Adrenal gland (tissue), 12 donors: ENCODE measurements around the gene ASPDH. TPM values are rescaled to one million over a fixed set of nuclear protein-coding genes. Genes with fewer than 3 reads are reported as not detected.

Experiments used
- DNase-seq, 7 donors: peaks; one replicate each; pipeline ENCODE4 v3.0.0-alpha.2; 2019 to 2020
- H3K27ac ChIP-seq, 5 donors: fragments of 200-600 bp; sonication (generic) in 4 of 5; 1 replicate in 3 of 5; 2 replicates in 2 of 5; pipeline versions ENCODE4 v1.5.1 to v1.8.0; 2016 to 2020; ENCODE audit warnings: mild to moderate bottlenecking in 1 of 5
- H3K27me3 ChIP-seq: fragments of 200-600 bp; 2 replicates; pipeline ENCODE4 v1.8.0; 2021
- H3K36me3 ChIP-seq, 2 donors: fragments of 200-600 bp; replicated peaks in 1 of 2; 1 replicate in 1 of 2; 2 replicates in 1 of 2; pipeline versions ENCODE4 v1.5.1 to v1.8.0; 2018 to 2022
- H3K4me1 ChIP-seq, 2 donors: fragments of 200-600 bp; replicated peaks in 1 of 2; 1 replicate in 1 of 2; 2 replicates in 1 of 2; pipeline versions ENCODE4 v1.5.1 to v1.8.0; 2018 to 2021
- H3K4me3 ChIP-seq, 4 donors: fragments of 200-600 bp; sonication (generic) in 3 of 4; one replicate each; pipeline ENCODE4 v1.5.1; 2016 to 2018
- H3K9me3 ChIP-seq, 3 donors: fragments of 200-600 bp; sonication (generic) in 1 of 3; replicated peaks in 1 of 3; 1 replicate in 2 of 3; 2 replicates in 1 of 3; pipeline versions ENCODE4 v1.5.1 to v1.8.0; 2016 to 2021
- CTCF ChIP-seq, 6 experiments: fragments of 450-650 bp in 4 of 6; fragments of 200-600 bp in 2 of 6; sonication (generic) in 1 of 6; IDR thresholded peaks; 1 replicate in 5 of 6; 2 replicates in 1 of 6; pipeline versions ENCODE4 v1.5.1 to v1.8.0; 2016 to 2021; ENCODE audit warnings: antibody characterized with exemption in 6 of 6, mild to moderate bottlenecking in 2 of 6, moderate library complexity in 1 of 6
- WGBS, 4 donors: extraction: QIAGEN DNeasy Blood & Tissue Kit in 2 of 4; methylation state at CpG; one replicate each; pipeline versions ENCODE4 v1.1.5 to v1.1.7; 2013 to 2017; 5-methylcytosine and 5-hydroxymethylcytosine counted together
- intact Hi-C, 2 donors: fragments of 100-400 bp; cut with DNase I; formaldehyde crosslinking; loops; one replicate each; pipeline versions ENCODE4 v1.14.1 to v1.15.0; 2022 to 2023
- polyA plus RNA-seq, 3 donors: library from polyadenylated mRNA; stranded (reverse); fragments of 200-250 nt in 2 of 3; fragments of 350-450 nt in 1 of 3; fragmentation: Illumina TruSeq in 1 of 3; extraction: RNeasy Lipid Tissue Mini Kit (QIAGEN cat#74804) in 1 of 3; gene quantifications; one replicate each; pipeline ENCODE4 v1.2.3, GENCODE V29; 2013 to 2014
- total RNA-seq, 9 donors: library from RNA; depleted of rRNA in 4 of 9; stranded (reverse); fragments of >200 nt in 4 of 9; fragments of 120-200 nt in 1 of 9; fragmentation: NEBNext Ultra II Directional in 1 of 9; extraction: Animal tissue kit (Norgen Biotek cat#: 25700) in 1 of 9; gene quantifications; one replicate each; pipeline versions ENCODE4 v1.1.0 to v1.2.4, GENCODE V29; 2013 to 2023
- donor health status: healthy with polysubstance abuse.
- donor health status: Bipolar disorder and iron deficiency.
- donor health status: DM: yes; HTN: yes; CAD: no.
- donor health status: DM: no; HTN: no; CAD: no.
- donor health status: DM: no; HTN: no; CAD: no.
- donor health status: DM: yes; HTN: yes; CAD: no.

Gene ASPDH
- total and polyA plus RNA-seq, 12 donors: 0.38 to 30.5 (median 1.7) TPM; not detected in 4

- intact Hi-C loops: loop anchor here (5.0 kb wide), 1 partner anchor 96 kb away; the partner anchor contains the start of gene NAPSA (in 2 of the 2)
- Histone ChIP-seq H3K36me3 (no peaks in the 10 kb centered on the region), H3K27me3 (peaks cover 10% of the 10 kb centered on the region), H3K27ac (no peak overlapping the region), H3K9me3 (no peaks in the 10 kb centered on the region), H3K4me3 (no peak overlapping the region), H3K4me1 (no peaks in the 10 kb centered on the region)
- TF ChIP-seq CTCF (IDR thresholded peaks at IDR 0.05): no peak
- 70 to 74% (median 72%) methylated on average over 7 of the region's 7 CpGs for WGBS, 4 donors
- DNase-seq: no peak
Measured at GRCh38 chr19:50462970-50463369, 50.7 kb downstream of the ASPDH start.

Other genes starting within 250 kb of the ASPDH start
- 1 to 10 TPM in 6 of 9 donors, under 1 TPM in 3; 0.17 to 3.0 (median 1.5) TPM for gene KCNC3, start 184.5 kb downstream of the ASPDH start, total RNA-seq
- gene KCNC3, start 184.5 kb downstream of the ASPDH start, polyA plus RNA-seq: 1 to 10 TPM in 1 of 3 donors, under 1 TPM in 2; 0.79 to 7.3 (median 0.88) TPM
- 1 to 10 TPM in 2 of 9 donors, under 1 TPM in 5, not detected in 2; 0.14 to 4.5 (median 0.67) TPM for gene NAPSA, start 148.3 kb downstream of the ASPDH start, total RNA-seq
- 1 to 10 TPM in 1 of 3 donors, under 1 TPM in 1, not detected in 1; 0.61 to 1.4 TPM for gene NAPSA, start 148.3 kb downstream of the ASPDH start, polyA plus RNA-seq
- gene NR1H2, start 137.5 kb downstream of the ASPDH start, total RNA-seq: 100 to 1,000 TPM in 4 of 9 donors, 10 to 100 TPM in 5; 43.7 to 148 (median 97.0) TPM
- gene NR1H2, start 137.5 kb downstream of the ASPDH start, polyA plus RNA-seq: 100 to 1,000 TPM in 2 of 3 donors, 10 to 100 TPM in 1; 16.5 to 144 (median 102) TPM
- gene POLD1, start 129.6 kb downstream of the ASPDH start, total RNA-seq: 10 to 100 TPM in 8 of 9 donors, 1 to 10 TPM in 1; 8.4 to 59.0 (median 15.7) TPM
- 10 to 100 TPM in 2 of 3 donors, 1 to 10 TPM in 1; 1.9 to 93.9 (median 40.1) TPM for gene POLD1, start 129.6 kb downstream of the ASPDH start, polyA plus RNA-seq
- gene SPIB, start 95.0 kb downstream of the ASPDH start, total RNA-seq: under 1 TPM in 3 of 9 donors, not detected in 6; 0.06 to 0.29 (median 0.19) TPM
- gene SPIB, start 95.0 kb downstream of the ASPDH start, polyA plus RNA-seq: under 1 TPM in 1 of 3 donors, not detected in 2; 0.03 TPM
- 1 to 10 TPM in 1 of 9 donors, not detected in 8; 1.6 TPM for gene MYBPC2, start 81.0 kb downstream of the ASPDH start, total RNA-seq
- under 1 TPM in 1 of 3 donors, not detected in 2; 0.03 TPM for gene MYBPC2, start 81.0 kb downstream of the ASPDH start, polyA plus RNA-seq
- gene EMC10, start 37.4 kb downstream of the ASPDH start, total RNA-seq: 100 to 1,000 TPM; 113 to 216 (median 130) TPM
- gene EMC10, start 37.4 kb downstream of the ASPDH start, polyA plus RNA-seq: 100 to 1,000 TPM in 2 of 3 donors, 10 to 100 TPM in 1; 39.4 to 123 (median 113) TPM
- gene GARIN5A, start 37.1 kb downstream of the ASPDH start, total RNA-seq: 10 to 100 TPM in 1 of 9 donors, 1 to 10 TPM in 6, under 1 TPM in 1, not detected in 1; 0.54 to 26.3 (median 1.8) TPM
- 1 to 10 TPM in 2 of 3 donors, under 1 TPM in 1; 0.88 to 2.2 (median 2.0) TPM for gene GARIN5A, start 37.1 kb downstream of the ASPDH start, polyA plus RNA-seq
- gene JOSD2, start 2.7 kb downstream of the ASPDH start, total RNA-seq: 10 to 100 TPM; 23.2 to 70.9 (median 32.3) TPM
- gene JOSD2, start 2.7 kb downstream of the ASPDH start, polyA plus RNA-seq: 10 to 100 TPM in 2 of 3 donors, 1 to 10 TPM in 1; 1.2 to 66.4 (median 59.9) TPM
- 1 to 10 TPM in 5 of 9 donors, under 1 TPM in 4; 0.07 to 8.8 (median 1.1) TPM for gene LRRC4B, start 54.5 kb upstream of the ASPDH start, total RNA-seq
- gene LRRC4B, start 54.5 kb upstream of the ASPDH start, polyA plus RNA-seq: 10 to 100 TPM in 1 of 3 donors, 1 to 10 TPM in 1, under 1 TPM in 1; 0.44 to 24.1 (median 4.9) TPM
- 1 to 10 TPM in 3 of 9 donors, under 1 TPM in 5, not detected in 1; 0.27 to 3.4 (median 0.70) TPM for gene SYT3, start 126.0 kb upstream of the ASPDH start, total RNA-seq
- gene SYT3, start 126.0 kb upstream of the ASPDH start, polyA plus RNA-seq: 1 to 10 TPM in 1 of 3 donors, under 1 TPM in 2; 0.26 to 1.8 (median 0.77) TPM
- gene C19orf81, start 135.5 kb upstream of the ASPDH start, total RNA-seq: 1 to 10 TPM in 7 of 9 donors, not detected in 2; 2.4 to 8.2 (median 6.4) TPM
- 10 to 100 TPM in 1 of 3 donors, 1 to 10 TPM in 1, not detected in 1; 4.6 to 39.6 TPM for gene C19orf81, start 135.5 kb upstream of the ASPDH start, polyA plus RNA-seq
- 10 to 100 TPM in 5 of 9 donors, 1 to 10 TPM in 4; 4.2 to 14.6 (median 10.3) TPM for gene SHANK1, start 205.9 kb upstream of the ASPDH start, total RNA-seq
- 10 to 100 TPM in 1 of 3 donors, 1 to 10 TPM in 2; 1.5 to 22.6 (median 2.1) TPM for gene SHANK1, start 205.9 kb upstream of the ASPDH start, polyA plus RNA-seq
- 10 to 100 TPM; 14.8 to 53.8 (median 26.6) TPM for gene CLEC11A, start 209.5 kb upstream of the ASPDH start, total RNA-seq
- 10 to 100 TPM in 2 of 3 donors, 1 to 10 TPM in 1; 1.6 to 32.4 (median 31.6) TPM for gene CLEC11A, start 209.5 kb upstream of the ASPDH start, polyA plus RNA-seq